WTC11 (cell line): ENCODE results near the gene TMEM218.

ENCODE experiments used
- AFF4 ChIP-seq: sonication (generic); formaldehyde crosslinking; IDR thresholded peaks from 2 replicates; pipeline ENCODE4 v1.8.1; 2023; ENCODE audit warnings: mild to moderate bottlenecking, missing genetic modification reagents, borderline replicate concordance
- ATF1 ChIP-seq: sonication (generic); formaldehyde crosslinking; IDR thresholded peaks from 2 replicates; pipeline ENCODE4 v1.8.1; 2023; ENCODE audit warnings: mild to moderate bottlenecking, moderate library complexity, missing genetic modification reagents
- ATF3 ChIP-seq: sonication (generic); formaldehyde crosslinking; conservative IDR thresholded peaks from 2 replicates; pipeline ENCODE4 v1.8.1; 2022; ENCODE audit warnings: mild to moderate bottlenecking, missing genetic modification reagents
- CREB1 ChIP-seq: sonication (generic); formaldehyde crosslinking; IDR thresholded peaks from 2 replicates; pipeline ENCODE4 v1.8.0; 2023; ENCODE audit warnings: mild to moderate bottlenecking, missing genetic modification reagents
- CTCF ChIP-seq: fragments of 200-600 bp; IDR thresholded peaks from 2 replicates; pipeline ENCODE4 v1.8.0; 2022; ENCODE audit warnings: antibody characterized with exemption
- E2F4 ChIP-seq: sonication (generic); formaldehyde crosslinking; IDR thresholded peaks from 2 replicates; pipeline ENCODE4 v1.8.1; 2022; ENCODE audit warnings: low read depth, mild to moderate bottlenecking, moderate library complexity, missing genetic modification reagents, borderline replicate concordance
- E2F5 ChIP-seq: sonication (generic); formaldehyde crosslinking; IDR thresholded peaks from 2 replicates; pipeline ENCODE4 v1.8.1; 2022; ENCODE audit warnings: mild to moderate bottlenecking, moderate library complexity, missing genetic modification reagents
- ESRRA ChIP-seq: sonication (generic); formaldehyde crosslinking; IDR thresholded peaks from 2 replicates; pipeline ENCODE4 v1.8.1; 2022; ENCODE audit warnings: mild to moderate bottlenecking, missing genetic modification reagents, borderline replicate concordance
- GABPB1 ChIP-seq: sonication (generic); formaldehyde crosslinking; IDR thresholded peaks from 2 replicates; pipeline ENCODE4 v1.8.1; 2023; ENCODE audit warnings: mild to moderate bottlenecking, missing genetic modification reagents
- SMAD3 ChIP-seq: sonication (generic); formaldehyde crosslinking; IDR thresholded peaks from 2 replicates; pipeline ENCODE4 v1.8.0; 2022; ENCODE audit warnings: missing genetic modification reagents, mild to moderate bottlenecking, borderline replicate concordance
- ZNF232 ChIP-seq: sonication (generic); formaldehyde crosslinking; IDR thresholded peaks from 2 replicates; pipeline ENCODE4 v1.8.0; 2022; ENCODE audit warnings: mild to moderate bottlenecking, missing genetic modification reagents
- TF ChIP-seq, protein P1 (sequence below): sonication (generic); formaldehyde crosslinking; IDR thresholded peaks from 2 replicates; pipeline ENCODE4 v1.8.1; 2023; ENCODE audit warnings: mild to moderate bottlenecking, missing genetic modification reagents, moderate library complexity

GRCh38 chr11:125139778-125140177 is 28.4 kb upstream of the TMEM218 start:
- no peak for TF ChIP-seq CTCF
- TF ChIP-seq E2F4 (CRISPR knock-in tag) = no peak
- TF ChIP-seq ATF1 (CRISPR knock-in tag) = no peak
- no peak for TF ChIP-seq ATF3
- TF ChIP-seq AFF4 (CRISPR knock-in tag) = no peak
- TF ChIP-seq CREB1 (CRISPR knock-in tag) = no peak
- TF ChIP-seq, protein P1, sequence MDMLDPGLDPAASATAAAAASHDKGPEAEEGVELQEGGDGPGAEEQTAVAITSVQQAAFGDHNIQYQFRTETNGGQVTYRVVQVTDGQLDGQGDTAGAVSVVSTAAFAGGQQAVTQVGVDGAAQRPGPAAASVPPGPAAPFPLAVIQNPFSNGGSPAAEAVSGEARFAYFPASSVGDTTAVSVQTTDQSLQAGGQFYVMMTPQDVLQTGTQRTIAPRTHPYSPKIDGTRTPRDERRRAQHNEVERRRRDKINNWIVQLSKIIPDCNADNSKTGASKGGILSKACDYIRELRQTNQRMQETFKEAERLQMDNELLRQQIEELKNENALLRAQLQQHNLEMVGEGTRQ = no peak
- no peak for TF ChIP-seq ZNF232
- TF ChIP-seq ESRRA (CRISPR knock-in tag) = no peak
- no peak for TF ChIP-seq SMAD3 (CRISPR knock-in tag)
- TF ChIP-seq GABPB1 (CRISPR knock-in tag) = no peak
- no peak for TF ChIP-seq E2F5
